GM23338 (cell line): ENCODE measurements around the gene MASP2.

Source experiments
- CREB1 ChIP-seq: fragments of 250-450 bp; sonication (Bioruptor Pico); IDR thresholded peaks from 2 replicates; pipeline ENCODE4 v1.5.0; 2020; ENCODE audit warnings: low read depth, mild to moderate bottlenecking, moderate library complexity
- ETS1 ChIP-seq: IDR thresholded peaks from 2 replicates; pipeline ENCODE4 v1.6.1; 2016; ENCODE audit warnings: antibody characterized with exemption
- EZH2 ChIP-seq: fragments of 200-600 bp; sonication (generic); IDR thresholded peaks from one replicate; pipeline ENCODE4 v1.8.0; 2017; ENCODE audit warnings: antibody characterized with exemption, mild to moderate bottlenecking, low read depth; ENCODE audit not compliant: unreplicated experiment
- EZH2phosphoT487 ChIP-seq: fragments of 200-600 bp; sonication (generic); IDR thresholded peaks from one replicate; pipeline ENCODE4 v1.8.1; 2018; ENCODE audit warnings: antibody characterized with exemption; ENCODE audit not compliant: unreplicated experiment
- JUNB ChIP-seq: IDR thresholded peaks from one replicate; pipeline ENCODE4 v1.6.1; 2016; ENCODE audit warnings: antibody characterized with exemption; ENCODE audit not compliant: unreplicated experiment
- POLR2AphosphoS5 ChIP-seq: IDR thresholded peaks from 2 replicates; pipeline ENCODE4 v1.6.1; 2016; ENCODE audit warnings: antibody characterized with exemption, low read depth
- REST ChIP-seq: IDR thresholded peaks from one replicate; pipeline ENCODE4 v1.6.1; 2018; ENCODE audit warnings: antibody characterized with exemption; ENCODE audit not compliant: unreplicated experiment
- TF ChIP-seq, protein P1 (sequence below), 2 experiments: fragments of 200-600 bp in 1 of 2; sonication (generic) in 1 of 2; conservative IDR thresholded peaks; 2 replicates each; pipeline versions ENCODE4 v1.5.1 to v1.6.1; 2016 to 2017; ENCODE audit warnings: antibody characterized with exemption in 2 of 2, low read depth in 2 of 2, mild to moderate bottlenecking in 2 of 2, moderate library complexity in 1 of 2

GRCh38 chr1:11058026-11058425, 11.0 kb upstream of the MASP2 start:
- TF ChIP-seq EZH2 (no peak), CREB1 (CRISPR knock-in tag) (no peak), POLR2AphosphoS5 (no peak), JUNB (no peak), EZH2phosphoT487 (no peak), REST (no peak), ETS1 (no peak)
- TF ChIP-seq, protein P1, sequence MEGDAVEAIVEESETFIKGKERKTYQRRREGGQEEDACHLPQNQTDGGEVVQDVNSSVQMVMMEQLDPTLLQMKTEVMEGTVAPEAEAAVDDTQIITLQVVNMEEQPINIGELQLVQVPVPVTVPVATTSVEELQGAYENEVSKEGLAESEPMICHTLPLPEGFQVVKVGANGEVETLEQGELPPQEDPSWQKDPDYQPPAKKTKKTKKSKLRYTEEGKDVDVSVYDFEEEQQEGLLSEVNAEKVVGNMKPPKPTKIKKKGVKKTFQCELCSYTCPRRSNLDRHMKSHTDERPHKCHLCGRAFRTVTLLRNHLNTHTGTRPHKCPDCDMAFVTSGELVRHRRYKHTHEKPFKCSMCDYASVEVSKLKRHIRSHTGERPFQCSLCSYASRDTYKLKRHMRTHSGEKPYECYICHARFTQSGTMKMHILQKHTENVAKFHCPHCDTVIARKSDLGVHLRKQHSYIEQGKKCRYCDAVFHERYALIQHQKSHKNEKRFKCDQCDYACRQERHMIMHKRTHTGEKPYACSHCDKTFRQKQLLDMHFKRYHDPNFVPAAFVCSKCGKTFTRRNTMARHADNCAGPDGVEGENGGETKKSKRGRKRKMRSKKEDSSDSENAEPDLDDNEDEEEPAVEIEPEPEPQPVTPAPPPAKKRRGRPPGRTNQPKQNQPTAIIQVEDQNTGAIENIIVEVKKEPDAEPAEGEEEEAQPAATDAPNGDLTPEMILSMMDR (conservative IDR thresholded peaks at IDR 0.05; ENCODE audit: low read depth in 2 of 2): no peak
